ENCODE results near the gene APMAP.
A peak's percentile ranks its signal among the peaks of the same experiment; 100 is the strongest.

The APMAP gene

GRCh38 chr20:25023356-25023755 lies 30.8 kb upstream of the APMAP start:
- DNase-seq = no peak

- no peak for DNase-seq
These were observed 30.1 kb upstream of the APMAP start for GRCh38 chr20:25022680-25023079.

- no peak for DNase-seq
These were observed 28.8 kb upstream of the APMAP start for GRCh38 chr20:25021336-25021735.

- DNase-seq = no peak
These were observed 28.4 kb upstream of the APMAP start for GRCh38 chr20:25020901-25021301.

GRCh38 chr20:25020345-25020744 lies 27.8 kb upstream of the APMAP start:
- no peak for DNase-seq

- no peak for DNase-seq
These were observed 27.0 kb upstream of the APMAP start for GRCh38 chr20:25019381-25020155.

GRCh38 chr20:25018841-25019240 lies 26.3 kb upstream of the APMAP start:
- no peak for DNase-seq

GRCh38 chr20:25018425-25018824 lies 25.9 kb upstream of the APMAP start:
- no peak for DNase-seq

GRCh38 chr20:25017257-25017803 lies 24.8 kb upstream of the APMAP start:
- DNase-seq = peak; percentile 38

GRCh38 chr20:25016471-25016870 lies 23.9 kb upstream of the APMAP start:
- no peak for DNase-seq

GRCh38 chr20:25015986-25016385 lies 23.4 kb upstream of the APMAP start:
- DNase-seq = no peak

GRCh38 chr20:25014816-25015215 lies 22.3 kb upstream of the APMAP start:
- DNase-seq = no peak

- no peak for DNase-seq
These were observed 21.2 kb upstream of the APMAP start for GRCh38 chr20:25013478-25014380.

- no peak for DNase-seq
These were observed 20.2 kb upstream of the APMAP start for GRCh38 chr20:25012616-25013189.

- no peak for DNase-seq
These were observed 19.3 kb upstream of the APMAP start for GRCh38 chr20:25011831-25012241.

- DNase-seq = no peak
These were observed 18.7 kb upstream of the APMAP start for GRCh38 chr20:25011261-25011660.

- no peak for DNase-seq
These were observed 16.9 kb upstream of the APMAP start for GRCh38 chr20:25009218-25010145.

- DNase-seq = no peak
These were observed 16.1 kb upstream of the APMAP start for GRCh38 chr20:25008388-25009217.

- no peak for DNase-seq
These were observed 15.1 kb upstream of the APMAP start for GRCh38 chr20:25007491-25008305.

GRCh38 chr20:25006431-25007167 lies 14.0 kb upstream of the APMAP start:
- DNase-seq = no peak

All from NCI-H1048 (cell line).